Progenitor cell of endocrine pancreas (in vitro differentiated cells): ENCODE results near the gene RRM1. TPM values are rescaled to one million over a fixed set of nuclear protein-coding genes. Genes with fewer than 3 reads are reported as not detected.

Experiments
- DNase-seq: peaks from one replicate; pipeline ENCODE4 v3.0.0; 2021; ENCODE audit warnings: low spot score; ENCODE audit not compliant: unreplicated experiment
- H3K27ac Mint-ChIP-seq: 2 replicates; pipeline ENCODE4 v1.8.0; 2021; ENCODE audit warnings: mild to moderate bottlenecking, moderate library complexity, mixed read lengths
- H3K27me3 Mint-ChIP-seq: 2 replicates; pipeline ENCODE4 v1.8.0; 2021; ENCODE audit warnings: mixed read lengths
- H3K36me3 Mint-ChIP-seq: 2 replicates; pipeline ENCODE4 v1.8.0; 2022; ENCODE audit warnings: mixed read lengths; ENCODE audit not compliant: insufficient read depth
- H3K4me1 Mint-ChIP-seq: 2 replicates; pipeline ENCODE4 v1.8.0; 2021; ENCODE audit warnings: low read depth, mixed read lengths
- H3K4me3 Mint-ChIP-seq: 2 replicates; pipeline ENCODE4 v1.8.0; 2021; ENCODE audit warnings: low read depth, mild to moderate bottlenecking, moderate library complexity, mixed read lengths
- H3K9me3 Mint-ChIP-seq: 2 replicates; pipeline ENCODE4 v1.8.0; 2021; ENCODE audit warnings: low read depth, mixed read lengths
- CTCF ChIP-seq: fragments of 200-600 bp; sonication (generic); IDR thresholded peaks from one replicate; pipeline ENCODE4 v1.5.0; 2021; ENCODE audit warnings: antibody characterized with exemption, mild to moderate bottlenecking; ENCODE audit not compliant: unreplicated experiment
- total RNA-seq: library from RNA; stranded (reverse); gene quantifications from 2 replicates; pipeline ENCODE4 v1.2.1, GENCODE V29; 2021

The RRM1 gene
- total RNA-seq, 1 donor from 2014 or later = 76.4 TPM

- no peaks in the 10 kb centered on the region for H3K4me1 Mint-ChIP-seq
- TF ChIP-seq CTCF = no peak
- no peak overlapping the region for H3K4me3 Mint-ChIP-seq
- DNase-seq = no peak
- peaks cover 2% of the 10 kb centered on the region for H3K36me3 Mint-ChIP-seq
- no peaks in the 10 kb centered on the region for H3K27me3 Mint-ChIP-seq
- H3K27ac Mint-ChIP-seq = no peak overlapping the region
- no peaks in the 10 kb centered on the region for H3K9me3 Mint-ChIP-seq
Observed at GRCh38 chr11:4063348-4063747, 31.3 kb upstream of the RRM1 start.

- H3K27ac Mint-ChIP-seq = no peak overlapping the region
- H3K9me3 Mint-ChIP-seq = no peaks in the 10 kb centered on the region
- H3K27me3 Mint-ChIP-seq = no peaks in the 10 kb centered on the region
- TF ChIP-seq CTCF = no peak
- no peaks in the 10 kb centered on the region for H3K36me3 Mint-ChIP-seq
- H3K4me1 Mint-ChIP-seq = no peaks in the 10 kb centered on the region
- no peak overlapping the region for H3K4me3 Mint-ChIP-seq
- no peak for DNase-seq
Observed at GRCh38 chr11:4064278-4064955, 30.2 kb upstream of the RRM1 start.

- no peaks in the 10 kb centered on the region for H3K27me3 Mint-ChIP-seq
- no peaks in the 10 kb centered on the region for H3K4me1 Mint-ChIP-seq
- H3K4me3 Mint-ChIP-seq = no peak overlapping the region
- no peak for TF ChIP-seq CTCF
- H3K27ac Mint-ChIP-seq = no peak overlapping the region
- H3K36me3 Mint-ChIP-seq = no peaks in the 10 kb centered on the region
- H3K9me3 Mint-ChIP-seq = no peaks in the 10 kb centered on the region
- DNase-seq = no peak
Observed at GRCh38 chr11:4065086-4065485, 29.5 kb upstream of the RRM1 start.

- no peaks in the 10 kb centered on the region for H3K36me3 Mint-ChIP-seq
- no peaks in the 10 kb centered on the region for H3K4me1 Mint-ChIP-seq
- no peaks in the 10 kb centered on the region for H3K9me3 Mint-ChIP-seq
- H3K27ac Mint-ChIP-seq = no peak overlapping the region
- TF ChIP-seq CTCF = no peak
- no peak overlapping the region for H3K4me3 Mint-ChIP-seq
- no peak for DNase-seq
- H3K27me3 Mint-ChIP-seq = no peaks in the 10 kb centered on the region
Observed at GRCh38 chr11:4065601-4066377, 28.8 kb upstream of the RRM1 start.

- H3K9me3 Mint-ChIP-seq = no peaks in the 10 kb centered on the region
- H3K27me3 Mint-ChIP-seq = no peaks in the 10 kb centered on the region
- no peak for TF ChIP-seq CTCF
- no peak overlapping the region for H3K4me3 Mint-ChIP-seq
- DNase-seq = no peak
- no peak overlapping the region for H3K27ac Mint-ChIP-seq
- H3K4me1 Mint-ChIP-seq = no peaks in the 10 kb centered on the region
- no peaks in the 10 kb centered on the region for H3K36me3 Mint-ChIP-seq
Observed at GRCh38 chr11:4066910-4067309, 27.7 kb upstream of the RRM1 start.
